ENCODE measurements around the gene NOL11.

The NOL11 gene

DNA sequence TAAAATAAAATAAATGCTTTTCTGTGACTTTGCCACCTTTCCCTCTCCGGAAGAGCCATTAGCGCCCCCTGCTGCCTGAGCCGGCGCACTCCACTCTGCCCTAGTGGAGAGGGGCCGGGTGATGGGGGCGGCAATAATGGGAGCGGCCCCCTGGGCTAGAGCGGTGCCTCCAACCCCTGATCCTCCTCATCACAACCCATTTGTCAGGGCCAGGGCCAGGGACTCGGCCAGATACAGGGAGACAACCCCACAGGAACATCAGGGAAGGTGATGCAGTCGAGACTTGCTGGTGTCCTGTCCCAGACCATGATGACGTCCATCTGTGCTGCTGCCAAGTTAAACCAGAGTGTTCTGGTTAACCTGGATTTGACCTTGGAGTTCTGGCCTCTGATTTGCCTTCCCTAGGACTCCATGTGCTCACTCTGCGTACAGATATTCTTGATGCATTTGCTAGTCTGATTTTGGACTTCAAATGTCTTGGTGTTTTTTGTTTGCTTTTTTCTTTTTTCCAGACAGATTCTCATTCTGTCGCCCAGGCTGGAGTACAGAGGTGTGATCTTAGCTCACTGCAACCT lies 61.4 kb downstream of the NOL11 start:
- in situ Hi-C loops (cut with HindIII; ENCODE audit: low pct_unique_long_range_greater_than_20kb, low sequenced_read_pairs) = no loop called here
- peak; percentile 23 to 82 for DNase-seq (ENCODE audit: low read depth in 1 of 2, low spot score in 1 of 2)
- no peak for TF ChIP-seq JUND (IDR thresholded peaks at IDR 0.05; ENCODE audit: low read depth)

DNA sequence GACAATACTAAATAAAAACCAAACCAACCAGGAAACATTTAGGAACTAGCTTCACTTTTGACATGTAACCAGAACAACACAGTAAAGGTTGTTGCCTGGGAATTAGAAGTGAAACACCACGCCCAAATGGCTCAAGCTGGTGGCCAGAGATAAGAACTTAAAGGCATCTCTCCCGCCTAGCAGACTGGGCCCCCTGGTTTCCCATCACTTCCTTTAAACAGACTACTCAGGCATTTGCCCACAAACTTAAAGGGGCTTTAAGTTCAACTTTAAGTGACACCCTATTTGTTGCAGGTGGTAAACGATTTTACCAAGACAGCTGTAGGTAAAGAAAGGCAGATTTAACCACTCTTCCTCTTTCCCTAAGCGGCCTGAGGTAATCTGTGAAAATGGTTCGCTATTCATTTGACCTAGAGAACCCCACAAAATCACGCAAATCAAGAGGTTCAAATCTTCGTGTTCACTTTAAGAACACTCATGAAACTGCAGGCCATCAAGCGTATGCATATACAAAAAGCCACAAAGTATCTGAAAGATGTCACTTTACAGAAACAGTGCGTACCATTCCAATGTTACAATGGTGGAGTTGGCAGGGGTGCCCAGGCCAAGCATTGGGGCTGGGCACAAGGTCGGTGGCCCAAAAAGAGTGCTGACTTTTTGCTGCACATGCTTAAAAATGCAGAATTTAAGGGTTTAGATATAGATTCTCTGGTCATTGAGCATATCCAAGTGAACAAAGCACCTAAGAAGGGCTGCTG lies 66.8 kb downstream of the NOL11 start:
- in situ Hi-C loops (cut with HindIII; ENCODE audit: low pct_unique_long_range_greater_than_20kb, low sequenced_read_pairs) = no loop called here
- no peak for TF ChIP-seq JUND (IDR thresholded peaks at IDR 0.05; ENCODE audit: low read depth)
- DNase-seq (ENCODE audit: low read depth in 1 of 2, low spot score in 1 of 2) = no peak

DNA sequence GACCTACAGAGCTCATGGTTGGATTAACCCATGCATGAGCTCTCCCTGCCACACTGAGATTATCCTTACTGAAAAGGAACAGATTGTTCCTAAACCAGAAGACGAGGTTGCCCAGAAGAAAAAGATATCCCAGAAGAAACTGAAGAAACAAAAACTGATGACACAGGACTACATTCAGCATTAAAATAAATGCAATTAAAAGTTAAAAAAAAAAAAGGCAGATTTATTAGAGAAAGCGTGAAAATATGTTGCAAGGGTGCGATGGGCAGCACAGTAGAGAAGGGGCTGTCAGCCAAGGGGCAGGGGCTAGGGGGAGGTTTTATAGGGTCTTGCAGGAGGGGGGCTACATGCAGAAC lies 67.4 kb downstream of the NOL11 start:
- no peak for DNase-seq (ENCODE audit: low read depth in 1 of 2, low spot score in 1 of 2)
- in situ Hi-C loops (cut with HindIII; ENCODE audit: low pct_unique_long_range_greater_than_20kb, low sequenced_read_pairs) = no loop called here
- TF ChIP-seq JUND (IDR thresholded peaks at IDR 0.05; ENCODE audit: low read depth) = no peak

DNA sequence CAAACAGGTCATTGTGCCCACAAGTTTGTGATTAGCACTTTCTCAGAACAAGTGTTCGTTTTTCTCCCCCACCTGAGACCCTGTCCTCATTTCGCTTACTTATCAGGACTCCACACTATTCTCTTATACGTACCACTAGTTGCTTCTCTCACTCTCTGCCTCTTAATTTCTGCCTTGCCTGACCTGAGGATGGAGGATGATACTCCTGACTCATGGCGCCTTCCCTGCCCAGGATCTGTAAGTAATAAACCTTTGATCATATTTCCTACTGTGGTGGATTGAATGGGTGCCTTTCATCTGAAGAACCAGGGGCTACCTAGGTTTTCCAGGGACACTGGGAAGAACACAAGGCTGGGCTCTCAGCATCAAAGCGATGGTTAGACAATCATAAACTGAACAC lies 67.8 kb downstream of the NOL11 start:
- no peak for TF ChIP-seq JUND (IDR thresholded peaks at IDR 0.05; ENCODE audit: low read depth)
- in situ Hi-C loops (cut with HindIII; ENCODE audit: low pct_unique_long_range_greater_than_20kb, low sequenced_read_pairs) = no loop called here
- DNase-seq (ENCODE audit: low read depth in 1 of 2, low spot score in 1 of 2) = no peak

Measured in T47D (cell line).